K562 (cell line): ENCODE data around the gene BAIAP3. TPM values are rescaled to one million over a fixed set of nuclear protein-coding genes. Genes with fewer than 3 reads are reported as not detected.

ENCODE experiments used
- ELF2 ChIP-seq: fragments of 250-450 bp; sonication (Bioruptor Pico); IDR thresholded peaks from 2 replicates; pipeline ENCODE4 v1.5.0; 2021; ENCODE audit warnings: mild to moderate bottlenecking
- FOSL1 ChIP-seq: fragments of 200-800 bp; sonication (Bioruptor generic); conservative IDR thresholded peaks from 2 replicates; pipeline ENCODE4 v1.6.1; 2016; ENCODE audit warnings: missing genetic modification characterization, missing compliant biosample characterization
- JUN ChIP-seq, 2 experiments: sonication (generic) in 1 of 2; formaldehyde crosslinking in 1 of 2; IDR thresholded peaks; 2 replicates each; pipeline versions ENCODE4 v1.6.1 to v1.8.0; 2012 to 2022; ENCODE audit warnings: borderline replicate concordance in 2 of 2, mild to moderate bottlenecking in 2 of 2, improper control_type of control experiment in 1 of 2, low read depth in 1 of 2, low read length in 1 of 2, missing genetic modification reagents in 1 of 2
- KAT7 ChIP-seq: sonication (generic); formaldehyde crosslinking; IDR thresholded peaks from 2 replicates; pipeline ENCODE4 v1.8.0; 2022; ENCODE audit warnings: missing genetic modification reagents, mild to moderate bottlenecking, borderline replicate concordance
- MYC ChIP-seq, 2 experiments: fragments of 250-450 bp in 1 of 2; sonication (Bioruptor Pico) in 1 of 2; IDR thresholded peaks; 2 replicates each; pipeline versions ENCODE4 v1.5.1 to v1.6.1; 2012 to 2021; ENCODE audit warnings: low read depth in 2 of 2, borderline replicate concordance in 1 of 2, improper control_type of control experiment in 1 of 2, low read length in 1 of 2, mild to moderate bottlenecking in 1 of 2, moderate library complexity in 1 of 2
- NFE2 ChIP-seq: IDR thresholded peaks from 2 replicates; pipeline ENCODE4 v1.6.1; 2014; ENCODE audit warnings: antibody characterized with exemption, low read depth
- PHB2 ChIP-seq: fragments of 450-650 bp; IDR thresholded peaks from 2 replicates; pipeline ENCODE4 v1.6.1; 2017; ENCODE audit warnings: low read depth
- RBM15 ChIP-seq: fragments of 200-400 bp; formaldehyde crosslinking; IDR thresholded peaks from 2 replicates; pipeline ENCODE4 v1.6.1; 2018; ENCODE audit warnings: mild to moderate bottlenecking, low read length, moderate library complexity; ENCODE audit not compliant: insufficient read depth
- RCOR1 ChIP-seq, 2 experiments: IDR thresholded peaks; 2 replicates each; pipeline ENCODE4 v1.6.1; 2012; ENCODE audit warnings: low read depth in 2 of 2, low read length in 2 of 2, borderline replicate concordance in 1 of 2, improper control_type of control experiment in 1 of 2
- SNRNP70 ChIP-seq: fragments of 200-400 bp; formaldehyde crosslinking; optimal IDR thresholded peaks from 2 replicates; pipeline ENCODE3; 2017; ENCODE audit warnings: low read depth, low read length
- SP1 ChIP-seq: sonication (generic); formaldehyde crosslinking; IDR thresholded peaks from 2 replicates; pipeline ENCODE4 v1.8.1; 2022; ENCODE audit warnings: mild to moderate bottlenecking, missing genetic modification reagents
- STAG1 ChIP-seq: sonication (generic); formaldehyde crosslinking; IDR thresholded peaks from 2 replicates; pipeline ENCODE4 v1.5.0; 2020; ENCODE audit warnings: missing genetic modification reagents, borderline replicate concordance
- STAT5A ChIP-seq: IDR thresholded peaks from 2 replicates; pipeline ENCODE4 v1.6.1; 2012; ENCODE audit warnings: low read length, inconsistent platforms, borderline replicate concordance
- TGIF2 ChIP-seq: sonication (generic); formaldehyde crosslinking; IDR thresholded peaks from 2 replicates; pipeline ENCODE4 v1.8.1; 2022; ENCODE audit warnings: mild to moderate bottlenecking, missing genetic modification reagents, moderate library complexity
- ZFX ChIP-seq: sonication (generic); formaldehyde crosslinking; IDR thresholded peaks from 2 replicates; pipeline ENCODE4 v1.8.0; 2022; ENCODE audit warnings: mild to moderate bottlenecking, missing genetic modification reagents, moderate library complexity
- ZNF584 ChIP-seq: fragments of 200-800 bp; sonication (Bioruptor generic); IDR thresholded peaks from 2 replicates; pipeline ENCODE4 v1.6.1; 2016; ENCODE audit warnings: low read depth, mild to moderate bottlenecking, missing genetic modification characterization, missing compliant biosample characterization
- ZNF778 ChIP-seq: fragments of 450-650 bp; formaldehyde crosslinking; IDR thresholded peaks from 2 replicates; pipeline ENCODE4 v1.4.0; 2020; ENCODE audit warnings: mild to moderate bottlenecking, moderate library complexity
- polyA plus RNA-seq, 8 experiments: library from polyadenylated mRNA; depleted of rRNA in 4 of 8; stranded (reverse) in 5 of 8; unstranded in 3 of 8; fragments of >200 nt; fragmentation: Nextera tagmentation in 2 of 8; fragmentation: Illumina TruSeq in 1 of 8; extraction: Ambion mirVana in 2 of 8; extraction: Trizol in 1 of 8; gene quantifications; 2 replicates each; pipeline versions ENCODE4 v1.2.1 to v1.2.3, GENCODE V29; 2011 to 2014; ENCODE audit warnings: inconsistent platforms in 1 of 8, missing spikeins in 1 of 8
- total RNA-seq, 7 experiments: library from RNA; depleted of rRNA in 6 of 7; stranded (reverse); fragments of >200 nt in 6 of 7; fragmentation: Illumina TruSeq in 2 of 7; extraction: Trizol in 2 of 7; gene quantifications; 2 replicates each; pipeline versions ENCODE4 v1.2.1 to v1.2.3, GENCODE V29; 2011 to 2021; ENCODE audit warnings: low replicate concordance in 1 of 7
- TF ChIP-seq, protein P1 (sequence below), 2 experiments: fragments of 200-800 bp in 1 of 2; sonication (Bioruptor generic) in 1 of 2; sonication (generic) in 1 of 2; formaldehyde crosslinking in 1 of 2; IDR thresholded peaks in 1 of 2; conservative IDR thresholded peaks in 1 of 2; 2 replicates each; pipeline versions ENCODE4 v1.5.0 to v1.6.1; 2016 to 2020; ENCODE audit warnings: missing compliant biosample characterization in 1 of 2, missing genetic modification characterization in 1 of 2, missing genetic modification reagents in 1 of 2
- TF ChIP-seq, protein P2 (sequence below), 2 experiments: fragments of 450-650 bp in 1 of 2; sonication (generic) in 1 of 2; formaldehyde crosslinking in 1 of 2; IDR thresholded peaks in 1 of 2; conservative IDR thresholded peaks in 1 of 2; 2 replicates each; pipeline versions ENCODE4 v1.6.1 to v1.8.1; 2016 to 2023; ENCODE audit warnings: mild to moderate bottlenecking in 2 of 2, moderate library complexity in 2 of 2, inconsistent platforms in 1 of 2, missing genetic modification reagents in 1 of 2
- TF ChIP-seq, protein P3 (sequence below): fragments of 450-650 bp; IDR thresholded peaks from 2 replicates; pipeline ENCODE4 v1.6.1; 2016
- TF ChIP-seq, protein P4 (sequence below): fragments of 450-650 bp; formaldehyde crosslinking; IDR thresholded peaks from 2 replicates; pipeline ENCODE4 v1.4.0; 2022; ENCODE audit warnings: missing genetic modification characterization

The BAIAP3 gene
- total and polyA plus RNA-seq, 9 of the 15 experiments (the other 6 are each of a cell fraction or from before 2014, with no cell fraction given) = 0.03 to 4.5 (median 0.57) TPM; not detected in 1

DNA sequence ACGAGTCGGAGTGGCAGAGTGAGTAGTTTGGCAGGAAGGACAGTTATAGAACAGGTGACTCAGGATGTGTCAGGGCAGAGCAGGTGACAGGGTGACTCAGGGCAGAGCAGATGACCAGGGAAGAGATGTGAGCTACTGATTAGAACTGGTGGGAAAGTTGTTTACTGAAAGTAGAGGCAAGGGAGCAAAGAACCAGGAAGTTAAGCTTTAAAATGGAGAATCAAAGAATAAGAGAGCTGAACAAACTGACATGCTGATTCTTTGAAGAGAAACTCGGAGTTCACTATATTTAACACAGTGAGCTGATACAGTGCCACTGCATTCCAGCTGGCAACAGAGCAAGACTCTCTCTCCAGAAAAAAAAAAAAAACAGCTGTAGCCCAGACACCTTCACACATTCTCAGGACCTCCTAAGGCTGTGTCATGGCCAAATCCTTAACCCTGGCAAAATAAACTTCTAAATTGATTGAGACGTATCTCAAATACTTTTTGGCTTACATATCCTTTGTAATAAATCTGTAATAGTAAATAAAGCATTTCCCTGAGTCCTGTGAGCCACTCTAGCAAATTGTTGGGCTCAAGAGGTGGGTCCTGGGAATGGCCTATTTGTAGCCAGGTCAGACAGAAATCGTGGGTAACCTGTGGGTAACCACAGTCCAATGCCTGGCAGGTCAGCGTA is 36.3 kb upstream of the BAIAP3 start (continued):
- TF ChIP-seq, protein P1, sequence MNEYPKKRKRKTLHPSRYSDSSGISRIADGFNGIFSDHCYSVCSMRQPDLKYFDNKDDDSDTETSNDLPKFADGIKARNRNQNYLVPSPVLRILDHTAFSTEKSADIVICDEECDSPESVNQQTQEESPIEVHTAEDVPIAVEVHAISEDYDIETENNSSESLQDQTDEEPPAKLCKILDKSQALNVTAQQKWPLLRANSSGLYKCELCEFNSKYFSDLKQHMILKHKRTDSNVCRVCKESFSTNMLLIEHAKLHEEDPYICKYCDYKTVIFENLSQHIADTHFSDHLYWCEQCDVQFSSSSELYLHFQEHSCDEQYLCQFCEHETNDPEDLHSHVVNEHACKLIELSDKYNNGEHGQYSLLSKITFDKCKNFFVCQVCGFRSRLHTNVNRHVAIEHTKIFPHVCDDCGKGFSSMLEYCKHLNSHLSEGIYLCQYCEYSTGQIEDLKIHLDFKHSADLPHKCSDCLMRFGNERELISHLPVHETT (CRISPR knock-in tag; conservative IDR thresholded peaks at IDR 0.05 in 1 of 2, IDR thresholded peaks at IDR 0.05 in 1 of 2) = peak in 1 of 2 experiments; percentile 50; a peak in 1 of 4 replicates
- TF ChIP-seq STAT5A = no peak
- no peak for TF ChIP-seq TGIF2 (CRISPR knock-in tag)
- TF ChIP-seq SP1 (CRISPR knock-in tag) = no peak
- TF ChIP-seq JUN (IDR thresholded peaks at IDR 0.05; ENCODE audit: borderline replicate concordance, low read depth, low read length) = peak; percentile 98
- TF ChIP-seq JUN (CRISPR knock-in tag; IDR thresholded peaks at IDR 0.05; ENCODE audit: borderline replicate concordance) = no peak
- TF ChIP-seq ZNF584 (CRISPR knock-in tag) = peak; percentile 83; the same call in 1 of the 2 replicates
- peak; percentile 99 for TF ChIP-seq FOSL1 (tag)
- no peak for TF ChIP-seq ZFX (CRISPR knock-in tag)
- TF ChIP-seq, protein P2, sequence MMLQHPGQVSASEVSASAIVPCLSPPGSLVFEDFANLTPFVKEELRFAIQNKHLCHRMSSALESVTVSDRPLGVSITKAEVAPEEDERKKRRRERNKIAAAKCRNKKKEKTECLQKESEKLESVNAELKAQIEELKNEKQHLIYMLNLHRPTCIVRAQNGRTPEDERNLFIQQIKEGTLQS (IDR thresholded peaks at IDR 0.05) = peak; percentile 96
- TF ChIP-seq, protein P2 (CRISPR knock-in tag; conservative IDR thresholded peaks at IDR 0.05) = peak; percentile 78
- TF ChIP-seq, protein P3, sequence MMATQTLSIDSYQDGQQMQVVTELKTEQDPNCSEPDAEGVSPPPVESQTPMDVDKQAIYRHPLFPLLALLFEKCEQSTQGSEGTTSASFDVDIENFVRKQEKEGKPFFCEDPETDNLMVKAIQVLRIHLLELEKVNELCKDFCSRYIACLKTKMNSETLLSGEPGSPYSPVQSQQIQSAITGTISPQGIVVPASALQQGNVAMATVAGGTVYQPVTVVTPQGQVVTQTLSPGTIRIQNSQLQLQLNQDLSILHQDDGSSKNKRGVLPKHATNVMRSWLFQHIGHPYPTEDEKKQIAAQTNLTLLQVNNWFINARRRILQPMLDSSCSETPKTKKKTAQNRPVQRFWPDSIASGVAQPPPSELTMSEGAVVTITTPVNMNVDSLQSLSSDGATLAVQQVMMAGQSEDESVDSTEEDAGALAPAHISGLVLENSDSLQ = peak; percentile 78
- TF ChIP-seq KAT7 (CRISPR knock-in tag) = no peak
- no peak for TF ChIP-seq ELF2 (CRISPR knock-in tag)
- TF ChIP-seq NFE2 = peak; percentile 83
- no peak for TF ChIP-seq SNRNP70
- TF ChIP-seq MYC (IDR thresholded peaks at IDR 0.05; ENCODE audit: low read depth, low read length) = 0 out of 2 replicates have a peak, but pooled peaks have one; percentile 18
- TF ChIP-seq MYC (CRISPR knock-in tag; IDR thresholded peaks at IDR 0.05; ENCODE audit: borderline replicate concordance, low read depth) = no peak
- TF ChIP-seq RCOR1 (IDR thresholded peaks at IDR 0.05; ENCODE audit: borderline replicate concordance in 1 of 2, low read depth in 2 of 2, low read length in 2 of 2) = peak in 1 of 2 experiments; percentile 37; a peak in 1 of 4 replicates
- TF ChIP-seq PHB2 = no peak
- TF ChIP-seq, protein P4, sequence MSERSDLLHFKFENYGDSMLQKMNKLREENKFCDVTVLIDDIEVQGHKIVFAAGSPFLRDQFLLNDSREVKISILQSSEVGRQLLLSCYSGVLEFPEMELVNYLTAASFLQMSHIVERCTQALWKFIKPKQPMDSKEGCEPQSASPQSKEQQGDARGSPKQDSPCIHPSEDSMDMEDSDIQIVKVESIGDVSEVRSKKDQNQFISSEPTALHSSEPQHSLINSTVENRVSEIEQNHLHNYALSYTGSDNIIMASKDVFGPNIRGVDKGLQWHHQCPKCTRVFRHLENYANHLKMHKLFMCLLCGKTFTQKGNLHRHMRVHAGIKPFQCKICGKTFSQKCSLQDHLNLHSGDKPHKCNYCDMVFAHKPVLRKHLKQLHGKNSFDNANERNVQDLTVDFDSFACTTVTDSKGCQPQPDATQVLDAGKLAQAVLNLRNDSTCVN (CRISPR knock-in tag) = peak; percentile 38; the same call in 1 of the 2 replicates
- no peak for TF ChIP-seq STAG1 (CRISPR knock-in tag)
- TF ChIP-seq ZNF778 (CRISPR knock-in tag) = no peak
- no peak for TF ChIP-seq RBM15
